HepG2 (cell line): ENCODE data around the gene CRADD. TPM values are rescaled to one million over a fixed set of nuclear protein-coding genes. Genes with fewer than 3 reads are reported as not detected.

ENCODE experiments used
- AHDC1 ChIP-seq: sonication (generic); formaldehyde crosslinking; IDR thresholded peaks from 2 replicates; pipeline ENCODE4 v1.5.1; 2020; ENCODE audit warnings: mild to moderate bottlenecking, missing genetic modification reagents, borderline replicate concordance
- AHR ChIP-seq: IDR thresholded peaks from 2 replicates; pipeline ENCODE4 v1.6.1; 2018; ENCODE audit warnings: missing genetic modification reagents, missing compliant biosample characterization
- SMAD1 ChIP-seq: sonication (generic); formaldehyde crosslinking; IDR thresholded peaks from 2 replicates; pipeline ENCODE4 v1.4.0; 2020; ENCODE audit warnings: missing genetic modification reagents, low read depth, mild to moderate bottlenecking, borderline replicate concordance
- SRSF4 ChIP-seq: fragments of 200-400 bp; formaldehyde crosslinking; IDR thresholded peaks from one replicate; pipeline ENCODE4 v1.6.1; 2018; ENCODE audit warnings: mild to moderate bottlenecking, low read depth, low read length, moderate library complexity; ENCODE audit not compliant: poor library complexity, severe bottlenecking
- ZNF512B ChIP-seq: sonication (generic); formaldehyde crosslinking; IDR thresholded peaks from 2 replicates; pipeline ENCODE4 v1.5.1; 2020; ENCODE audit warnings: missing genetic modification reagents, mild to moderate bottlenecking, borderline replicate concordance
- ZNF770 ChIP-seq: sonication (generic); formaldehyde crosslinking; IDR thresholded peaks from 2 replicates; pipeline ENCODE4 v1.5.0; 2020; ENCODE audit warnings: mild to moderate bottlenecking, missing genetic modification reagents
- ZNF891 ChIP-seq: sonication (generic); formaldehyde crosslinking; IDR thresholded peaks from 2 replicates; pipeline ENCODE4 v1.5.0; 2020; ENCODE audit warnings: mild to moderate bottlenecking, missing genetic modification reagents
- polyA plus RNA-seq, 8 experiments: library from polyadenylated mRNA; depleted of rRNA in 3 of 8; stranded (reverse) in 7 of 8; unstranded in 1 of 8; fragments of >200 nt; fragmentation: Illumina TruSeq in 4 of 8; extraction: Trizol in 4 of 8; gene quantifications; 2 replicates each; pipeline versions ENCODE4 v1.2.1 to v1.2.3, GENCODE V29; 2011 to 2016; ENCODE audit warnings: low read depth in 4 of 8, missing spikeins in 1 of 8, mixed read lengths in 1 of 8; ENCODE audit not compliant: insufficient read depth in 1 of 8
- total RNA-seq, 5 experiments: library from RNA; depleted of rRNA; stranded (reverse); fragments of >200 nt; fragmentation: Illumina TruSeq; extraction: Trizol; gene quantifications; 2 replicates each; pipeline ENCODE4 v1.2.3, GENCODE V29; 2016; ENCODE audit warnings: low read depth in 1 of 5
- TF ChIP-seq, protein P1 (sequence below): sonication (generic); formaldehyde crosslinking; IDR thresholded peaks from 2 replicates; pipeline ENCODE4 v1.4.0; 2020; ENCODE audit warnings: missing genetic modification reagents

Gene CRADD
- total and polyA plus RNA-seq, 2 of the 13 experiments (the other 11 are each of a cell fraction or from before 2014, with no cell fraction given), result 12.4 to 18.8 TPM

- TF ChIP-seq ZNF512B (CRISPR knock-in tag), result no peak
- no peak for TF ChIP-seq ZNF770 (CRISPR knock-in tag)
- TF ChIP-seq ZNF891, result no peak
- no peak for TF ChIP-seq AHR (CRISPR knock-in tag)
- no peak for TF ChIP-seq SMAD1 (CRISPR knock-in tag)
- TF ChIP-seq SRSF4, result no peak
- peak; percentile 56; the same call in 1 of the 2 replicates for TF ChIP-seq AHDC1
- TF ChIP-seq, protein P1, sequence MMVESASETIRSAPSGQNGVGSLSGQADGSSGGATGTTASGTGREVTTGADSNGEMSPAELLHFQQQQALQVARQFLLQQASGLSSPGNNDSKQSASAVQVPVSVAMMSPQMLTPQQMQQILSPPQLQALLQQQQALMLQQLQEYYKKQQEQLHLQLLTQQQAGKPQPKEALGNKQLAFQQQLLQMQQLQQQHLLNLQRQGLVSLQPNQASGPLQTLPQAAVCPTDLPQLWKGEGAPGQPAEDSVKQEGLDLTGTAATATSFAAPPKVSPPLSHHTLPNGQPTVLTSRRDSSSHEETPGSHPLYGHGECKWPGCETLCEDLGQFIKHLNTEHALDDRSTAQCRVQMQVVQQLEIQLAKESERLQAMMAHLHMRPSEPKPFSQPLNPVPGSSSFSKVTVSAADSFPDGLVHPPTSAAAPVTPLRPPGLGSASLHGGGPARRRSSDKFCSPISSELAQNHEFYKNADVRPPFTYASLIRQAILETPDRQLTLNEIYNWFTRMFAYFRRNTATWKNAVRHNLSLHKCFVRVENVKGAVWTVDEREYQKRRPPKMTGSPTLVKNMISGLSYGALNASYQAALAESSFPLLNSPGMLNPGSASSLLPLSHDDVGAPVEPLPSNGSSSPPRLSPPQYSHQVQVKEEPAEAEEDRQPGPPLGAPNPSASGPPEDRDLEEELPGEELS, result 0 out of 2 replicates have a peak, but pooled peaks have one; percentile 15
These were observed 82.4 kb downstream of the CRADD start (continued) for GRCh38 chr12:93759512-93760081.
